ENCODE data around the gene PANK3.

Gene PANK3

DNA sequence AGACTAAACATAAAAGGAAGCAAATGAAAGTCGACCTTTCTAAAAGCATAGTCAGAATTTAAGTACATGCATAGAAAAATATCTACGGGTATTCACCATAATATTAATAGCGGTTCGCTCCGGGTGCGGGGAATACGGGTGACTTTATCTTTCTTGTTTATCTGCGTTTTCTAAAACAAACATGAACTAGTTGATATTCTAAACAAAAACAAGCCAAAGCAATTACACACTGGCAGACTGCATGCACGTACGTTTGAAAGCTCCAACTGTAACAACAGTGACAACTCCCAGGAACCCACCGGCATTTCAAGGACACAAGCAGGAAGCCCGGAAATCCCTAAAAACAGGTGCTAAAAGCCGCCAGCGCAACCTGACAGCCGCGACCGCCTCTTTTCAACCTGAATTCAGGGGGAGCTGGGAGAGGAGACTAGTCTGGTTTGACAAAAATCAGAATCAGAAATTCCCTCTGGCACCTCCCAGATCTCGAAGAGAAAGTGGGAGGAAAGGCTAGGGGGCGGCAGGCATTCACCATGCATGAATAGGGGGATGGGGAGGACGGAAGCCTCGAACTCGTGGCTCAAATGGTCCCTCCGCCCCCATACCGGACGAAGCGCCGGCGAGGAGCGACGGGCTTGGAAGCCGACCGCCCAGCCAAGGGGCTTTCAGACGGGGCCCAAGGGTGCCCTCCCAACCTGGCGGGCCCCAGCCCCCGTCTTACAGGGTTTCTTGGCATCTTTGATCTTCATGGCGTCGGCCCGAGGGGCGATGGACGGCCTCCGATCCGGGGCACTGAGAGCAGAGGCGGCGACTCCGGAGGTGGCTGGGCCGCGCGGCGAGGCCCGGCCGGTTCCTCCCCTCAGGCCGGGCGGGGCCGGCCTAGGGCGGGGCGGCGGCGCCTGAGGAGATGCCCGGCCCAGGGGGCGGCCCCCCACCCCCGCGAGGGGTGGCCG is at the start of gene PANK3:
TSS of gene PANK3 (minus strand) at position 831 of the 950 bp plus-strand sequence. CDS start at position 746, 85 bp downstream.
- in situ Hi-C loops (cut with MboI; ENCODE audit: low sequenced_read_pairs), result no loop called here

DNA sequence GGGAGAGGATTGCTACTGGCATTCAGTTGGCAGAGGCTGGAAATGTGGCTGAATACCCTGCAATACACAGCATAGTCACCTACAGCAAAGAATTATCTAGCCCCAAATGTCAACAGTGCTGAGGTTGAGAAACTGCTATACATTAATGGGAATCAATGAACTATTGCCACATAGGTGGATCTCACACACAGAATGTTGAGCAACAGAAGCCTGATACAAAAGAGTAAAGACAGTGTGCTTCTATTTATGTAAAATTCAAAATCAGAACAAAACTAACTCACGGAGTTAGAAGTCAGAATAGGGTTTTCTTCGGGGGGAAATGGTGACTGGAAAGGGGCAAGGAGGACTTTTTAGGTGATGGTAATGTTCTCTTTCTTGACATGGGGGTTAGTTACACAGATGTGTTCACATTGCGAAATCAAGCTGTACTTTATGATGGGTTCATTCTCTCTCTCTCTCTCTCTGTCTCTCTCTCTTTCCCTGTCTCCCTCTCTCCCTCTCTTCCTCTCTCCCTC is 45.7 kb upstream of the PANK3 start:
- in situ Hi-C loops (cut with MboI; ENCODE audit: low sequenced_read_pairs), result no loop called here

- in situ Hi-C loops (cut with MboI; ENCODE audit: low sequenced_read_pairs), result no loop called here
Observed at GRCh38 chr5:168620807-168621206, 41.6 kb upstream of the PANK3 start.

- in situ Hi-C loops (cut with MboI; ENCODE audit: low sequenced_read_pairs), result no loop called here
Observed at GRCh38 chr5:168614661-168615060, 35.5 kb upstream of the PANK3 start.

DNA sequence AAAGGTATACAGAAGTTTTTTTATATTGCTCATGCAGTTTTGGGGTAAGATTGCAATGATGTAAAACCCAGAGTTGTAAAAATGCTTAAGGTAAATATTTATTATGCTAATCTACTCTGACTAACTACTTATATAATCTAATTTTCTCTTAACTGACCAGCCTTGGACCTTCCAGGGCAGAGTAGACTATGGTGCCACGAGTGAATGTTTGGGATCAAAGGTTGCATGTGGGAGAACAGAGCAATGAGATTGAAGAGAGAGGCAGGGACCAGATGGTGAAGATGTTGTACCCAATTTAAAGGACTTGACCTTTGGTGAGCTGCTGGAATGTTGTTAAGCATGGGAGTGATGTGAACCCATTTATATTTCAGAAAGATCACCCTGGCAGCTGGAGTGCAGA is 34.8 kb upstream of the PANK3 start:
- in situ Hi-C loops (cut with MboI; ENCODE audit: low sequenced_read_pairs), result no loop called here

GRCh38 chr5:168613396-168613795 is 34.2 kb upstream of the PANK3 start:
- in situ Hi-C loops (cut with MboI; ENCODE audit: low sequenced_read_pairs), result no loop called here

DNA sequence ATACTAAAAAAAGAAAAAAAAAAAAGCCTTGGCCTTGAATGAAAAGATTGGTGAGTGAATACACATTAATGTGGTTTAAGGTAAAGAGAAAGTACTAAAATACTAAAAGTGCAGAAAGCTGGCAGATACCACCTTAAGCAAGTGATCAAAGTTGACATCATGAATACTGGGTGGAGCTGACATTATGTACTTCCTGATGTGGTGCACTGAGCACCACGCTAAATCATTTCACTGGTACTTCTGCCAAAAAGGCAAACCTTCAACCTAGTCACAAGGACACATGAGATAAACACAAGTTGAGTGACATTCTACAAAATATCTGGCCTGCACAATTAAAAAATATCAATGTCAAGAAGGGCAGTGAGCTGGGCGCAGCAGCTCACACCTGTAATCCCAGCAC is 33.8 kb upstream of the PANK3 start:
- in situ Hi-C loops (cut with MboI; ENCODE audit: low sequenced_read_pairs), result no loop called here

GRCh38 chr5:168612123-168612522 is 33.0 kb upstream of the PANK3 start:
- in situ Hi-C loops (cut with MboI; ENCODE audit: low sequenced_read_pairs), result no loop called here

DNA sequence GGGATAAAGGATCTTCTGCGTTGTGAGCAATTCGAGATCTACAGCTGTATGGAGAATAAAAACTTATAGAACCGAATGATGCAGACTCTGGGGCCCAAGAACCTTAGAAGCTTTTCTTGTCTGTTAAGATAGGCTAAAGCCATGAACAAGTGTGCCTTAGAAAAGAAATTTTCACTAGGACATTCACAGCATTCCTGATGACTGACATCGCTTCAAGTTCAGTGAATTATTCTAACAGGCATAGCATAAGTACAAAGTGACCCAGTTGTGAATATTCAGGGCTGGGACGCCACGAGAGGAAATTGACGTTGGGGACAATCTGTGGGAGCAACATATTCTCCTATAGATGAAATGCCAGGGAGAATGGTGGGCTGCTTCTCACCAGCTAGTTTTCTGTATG is 32.0 kb upstream of the PANK3 start:
- in situ Hi-C loops (cut with MboI; ENCODE audit: low sequenced_read_pairs), result no loop called here

DNA sequence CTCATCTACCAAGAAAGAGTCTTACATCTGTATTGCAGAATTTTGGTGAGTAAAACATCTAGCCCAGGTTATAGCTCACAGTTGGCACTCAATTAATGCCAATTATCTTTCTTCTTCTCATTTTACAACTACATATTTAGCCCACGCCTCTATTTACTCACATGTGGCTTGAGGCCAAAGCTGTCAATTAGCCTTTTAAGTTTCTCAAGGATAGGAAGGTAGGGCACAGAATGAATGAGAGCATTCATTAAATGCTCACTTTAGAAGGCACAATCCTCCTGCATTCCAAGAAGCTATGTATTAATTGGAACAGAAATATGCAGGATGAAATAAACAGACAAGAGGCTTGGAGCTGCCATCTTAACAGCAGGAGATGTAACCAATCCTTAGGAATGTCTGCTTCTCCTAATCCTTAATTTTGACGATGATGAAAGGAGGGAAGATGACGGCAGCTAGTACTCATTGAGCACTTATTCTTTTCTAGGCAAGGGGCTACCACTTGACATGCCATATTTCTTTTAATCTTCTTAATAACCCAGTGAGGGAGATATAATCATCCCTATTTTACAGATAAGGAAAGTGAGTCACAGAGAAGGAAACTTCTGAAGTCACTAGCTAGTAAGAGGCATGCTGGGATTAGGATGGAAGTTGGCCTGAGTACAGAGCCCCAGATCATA is 30.8 kb upstream of the PANK3 start:
- in situ Hi-C loops (cut with MboI; ENCODE audit: low sequenced_read_pairs), result no loop called here

GRCh38 chr5:168608821-168609220 is 29.7 kb upstream of the PANK3 start:
- in situ Hi-C loops (cut with MboI; ENCODE audit: low sequenced_read_pairs), result no loop called here

DNA sequence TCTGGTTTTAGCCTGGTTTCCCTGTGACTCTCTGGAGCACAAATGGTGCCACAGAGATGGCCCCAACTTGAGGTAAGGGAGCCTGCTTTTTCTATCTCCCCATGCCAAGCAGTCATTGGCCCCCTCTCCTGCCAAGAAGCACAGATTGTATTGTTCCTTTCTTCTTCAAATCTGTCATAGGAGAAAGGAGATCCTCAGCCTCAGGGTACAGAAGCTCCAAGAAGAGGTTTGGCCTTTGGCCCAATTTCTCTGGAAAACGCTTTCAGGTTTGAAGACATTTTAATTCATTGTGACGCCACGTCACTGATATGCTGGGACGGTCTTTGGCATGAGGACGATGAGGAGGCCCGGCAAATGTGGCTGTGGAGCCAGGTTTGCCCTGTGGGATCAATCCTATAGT is 29.2 kb upstream of the PANK3 start:
- in situ Hi-C loops (cut with MboI; ENCODE audit: low sequenced_read_pairs), result no loop called here

- in situ Hi-C loops (cut with MboI; ENCODE audit: low sequenced_read_pairs), result no loop called here
Observed at GRCh38 chr5:168607946-168608345, 28.8 kb upstream of the PANK3 start.

GRCh38 chr5:168606562-168606961 is 27.4 kb upstream of the PANK3 start:
- in situ Hi-C loops (cut with MboI; ENCODE audit: low sequenced_read_pairs), result no loop called here

DNA sequence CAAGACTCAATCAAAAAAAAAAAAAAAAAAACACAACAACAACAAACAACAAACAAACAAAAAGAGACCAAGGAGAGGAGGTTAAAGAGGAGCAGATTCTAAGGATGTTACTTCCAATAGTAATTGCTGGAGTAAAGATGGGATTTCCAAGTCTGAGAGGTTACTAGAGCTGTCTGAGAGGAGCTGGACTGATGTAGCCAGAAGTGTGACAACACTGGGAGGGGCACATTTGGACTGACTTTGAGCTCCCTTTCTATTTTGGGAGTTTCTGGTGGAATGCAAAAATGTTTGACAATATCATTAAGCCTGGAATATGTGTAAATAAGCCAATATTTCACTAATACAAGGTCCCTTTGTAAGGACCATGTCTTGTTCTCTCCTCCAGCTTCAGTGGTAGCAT is 25.3 kb upstream of the PANK3 start:
- in situ Hi-C loops (cut with MboI; ENCODE audit: low sequenced_read_pairs), result no loop called here

DNA sequence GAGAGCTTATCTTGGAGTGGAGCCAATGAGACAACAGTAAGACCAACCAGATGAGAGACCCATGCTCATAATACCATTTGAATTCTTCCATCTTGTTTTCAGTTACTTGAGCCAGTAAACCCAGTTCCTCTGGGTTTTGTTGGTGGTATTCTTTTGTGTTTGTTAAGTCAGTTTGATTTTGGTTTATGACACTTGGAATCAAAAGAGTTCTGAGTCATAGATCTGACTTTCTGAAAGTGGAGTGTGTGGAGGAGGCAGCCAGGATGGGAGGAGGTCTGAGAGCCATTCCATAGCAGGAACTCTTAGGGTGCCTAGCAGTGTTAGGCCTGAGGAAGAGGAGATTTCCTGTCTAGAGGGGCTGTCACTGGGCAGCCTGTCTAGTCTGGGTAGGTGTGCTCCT is 24.6 kb upstream of the PANK3 start:
- in situ Hi-C loops (cut with MboI; ENCODE audit: low sequenced_read_pairs), result no loop called here

DNA sequence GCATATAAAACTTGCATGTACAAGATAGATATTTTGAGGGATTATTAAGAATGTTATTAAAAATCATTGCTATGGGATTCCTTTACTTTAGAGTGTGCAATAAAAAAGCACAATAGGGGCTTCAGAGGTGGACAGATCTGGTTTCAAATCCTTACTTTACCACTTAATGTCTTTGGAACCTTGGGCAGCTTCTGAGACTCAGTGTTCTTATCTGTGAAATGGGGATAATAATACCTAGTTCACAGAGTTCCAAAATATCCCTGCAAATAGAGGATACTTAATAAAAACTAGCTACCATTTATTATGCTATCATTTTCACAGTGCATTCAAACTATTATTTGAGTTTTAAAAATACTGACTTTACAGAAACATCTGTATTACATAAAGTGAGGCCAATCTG is 23.3 kb upstream of the PANK3 start:
- in situ Hi-C loops (cut with MboI; ENCODE audit: low sequenced_read_pairs), result no loop called here

- in situ Hi-C loops (cut with MboI; ENCODE audit: low sequenced_read_pairs), result no loop called here
Observed at GRCh38 chr5:168601972-168602371, 22.8 kb upstream of the PANK3 start.

GRCh38 chr5:168600409-168600808 is 21.2 kb upstream of the PANK3 start:
- in situ Hi-C loops (cut with MboI; ENCODE audit: low sequenced_read_pairs), result no loop called here

- in situ Hi-C loops (cut with MboI; ENCODE audit: low sequenced_read_pairs), result no loop called here
Observed at GRCh38 chr5:168599826-168600225, 20.7 kb upstream of the PANK3 start.

DNA sequence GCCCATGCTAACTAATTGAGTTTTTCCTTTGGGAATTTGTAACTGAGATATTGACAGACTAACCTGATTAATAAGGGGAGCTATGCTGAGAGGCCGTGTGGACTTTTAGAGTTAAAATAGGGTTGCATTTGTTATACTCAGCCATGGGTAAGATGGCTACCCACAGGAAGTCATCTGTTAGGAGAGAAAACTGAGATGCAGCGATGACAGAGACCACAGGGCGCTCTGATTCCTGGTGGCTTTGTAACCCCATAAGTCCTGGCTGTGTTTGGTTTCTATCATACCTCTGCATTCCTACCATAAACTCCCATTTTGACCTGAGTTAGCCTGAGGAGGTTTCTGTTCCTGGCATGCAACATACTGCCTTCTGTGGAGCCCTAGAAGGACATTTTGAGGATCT is 19.5 kb upstream of the PANK3 start:
- in situ Hi-C loops (cut with MboI; ENCODE audit: low sequenced_read_pairs), result no loop called here

- in situ Hi-C loops (cut with MboI; ENCODE audit: low sequenced_read_pairs), result no loop called here
Observed at GRCh38 chr5:168596927-168597326, 17.8 kb upstream of the PANK3 start.

All from HL-60/S4 treated with phorbol 12-myristate 13-acetate at 8.2 ng/mL for 4 days and 3 days (cell line).